ENCODE results near the gene PYGB.

PYGB gene

DNA sequence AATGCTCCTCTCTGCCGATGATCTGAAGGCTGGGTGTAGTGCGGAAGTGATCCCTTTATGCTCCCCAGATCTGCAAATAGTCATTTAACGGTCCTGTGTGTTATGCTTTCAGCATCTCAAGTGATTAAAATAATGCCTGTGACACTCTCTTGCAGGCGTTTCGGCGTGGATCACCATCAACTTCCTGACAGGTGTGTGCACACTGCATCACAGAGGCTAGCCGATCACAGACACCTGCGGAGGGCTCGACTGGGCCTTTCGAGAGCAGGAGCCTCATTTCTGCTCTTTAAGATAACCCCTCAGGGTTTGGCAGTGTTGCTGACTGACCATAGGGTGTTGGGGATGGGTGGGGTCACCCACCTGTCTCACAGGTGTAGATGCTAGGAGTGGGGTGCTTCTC lies 32.4 kb upstream of the PYGB start:
- no peak for DNase-seq (ENCODE audit: extremely low read depth in 1 of 2, low read depth in 1 of 2)

DNA sequence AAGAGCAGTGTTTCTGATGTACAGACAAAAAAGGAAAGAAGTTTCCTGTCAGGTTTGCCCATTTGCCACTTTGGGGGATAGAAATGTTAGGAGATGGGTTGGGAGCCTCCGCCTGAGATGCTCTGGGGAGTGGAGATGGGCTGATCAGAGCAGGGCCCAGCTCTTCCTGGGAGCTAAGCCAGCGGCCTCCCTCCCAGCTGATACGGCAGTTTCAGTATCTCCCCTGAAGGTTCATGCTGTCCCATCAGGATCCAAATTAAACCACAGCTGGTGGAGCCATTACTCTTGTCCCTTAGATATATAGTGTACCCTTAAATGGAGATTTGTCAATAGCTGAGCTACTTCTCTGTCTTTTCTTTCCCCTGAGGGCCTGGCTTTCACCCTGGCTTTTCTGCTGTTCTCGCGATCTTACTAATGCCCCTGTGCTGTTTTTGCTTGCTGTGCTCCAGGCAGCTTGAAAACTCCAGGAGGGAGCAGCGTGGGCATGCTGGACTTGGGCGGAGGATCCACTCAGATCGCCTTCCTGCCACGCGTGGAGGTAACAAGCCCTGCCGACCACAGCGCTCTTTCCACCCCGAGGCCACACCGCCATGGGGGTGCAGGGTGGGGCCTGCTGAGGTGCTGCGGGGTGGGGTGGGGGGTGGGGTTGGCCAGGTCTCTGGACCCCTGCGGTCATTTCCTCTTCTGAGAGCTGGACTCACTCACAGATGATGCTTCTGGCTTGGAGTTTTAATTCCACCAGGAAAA lies 31.5 kb upstream of the PYGB start:
- DNase-seq (ENCODE audit: extremely low read depth in 1 of 2, low read depth in 1 of 2), result no peak

DNA sequence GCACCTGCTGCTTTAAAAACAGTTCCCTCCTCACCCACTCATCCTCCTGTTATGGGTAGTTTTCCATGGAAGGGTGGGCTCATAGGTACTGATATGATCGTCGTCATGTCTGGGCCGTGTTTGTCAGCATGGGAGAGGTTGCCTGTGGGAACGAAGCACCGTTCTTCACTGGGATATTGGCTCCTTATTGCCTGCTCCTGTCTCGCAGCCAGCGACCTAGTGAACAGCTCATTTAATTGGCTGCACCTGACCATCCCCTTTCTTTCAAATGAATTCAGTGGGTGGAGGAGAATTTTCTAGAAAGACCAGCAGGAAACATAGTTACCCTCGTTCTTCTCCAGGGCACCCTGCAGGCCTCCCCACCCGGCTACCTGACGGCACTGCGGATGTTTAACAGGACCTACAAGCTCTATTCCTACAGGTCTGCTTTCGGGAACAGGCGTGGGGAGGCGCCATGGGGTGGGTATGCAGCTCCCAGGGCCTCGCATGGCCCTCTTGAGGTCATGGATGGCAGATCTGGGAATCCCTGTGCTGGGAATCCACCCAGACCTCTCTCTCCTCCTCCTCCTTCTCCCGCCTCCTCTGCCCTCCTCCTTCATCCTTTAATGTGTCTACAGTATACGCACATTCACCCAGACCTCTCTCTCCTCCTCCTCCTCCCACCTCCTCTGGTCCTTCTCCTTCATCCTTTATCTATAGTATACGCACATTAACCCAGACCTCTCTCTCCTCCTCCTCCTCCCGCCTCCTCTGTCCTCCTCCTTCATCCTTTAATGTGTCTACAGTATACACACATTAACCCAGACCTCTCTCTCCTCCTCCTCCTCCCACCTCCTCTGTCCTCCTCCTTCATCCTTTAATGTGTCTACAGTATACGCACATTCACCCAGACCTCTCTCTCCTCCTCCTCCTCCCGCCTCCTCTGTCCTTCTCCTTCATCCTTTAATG lies 30.4 kb upstream of the PYGB start:
- DNase-seq (ENCODE audit: extremely low read depth in 1 of 2, low read depth in 1 of 2), result no peak

DNA sequence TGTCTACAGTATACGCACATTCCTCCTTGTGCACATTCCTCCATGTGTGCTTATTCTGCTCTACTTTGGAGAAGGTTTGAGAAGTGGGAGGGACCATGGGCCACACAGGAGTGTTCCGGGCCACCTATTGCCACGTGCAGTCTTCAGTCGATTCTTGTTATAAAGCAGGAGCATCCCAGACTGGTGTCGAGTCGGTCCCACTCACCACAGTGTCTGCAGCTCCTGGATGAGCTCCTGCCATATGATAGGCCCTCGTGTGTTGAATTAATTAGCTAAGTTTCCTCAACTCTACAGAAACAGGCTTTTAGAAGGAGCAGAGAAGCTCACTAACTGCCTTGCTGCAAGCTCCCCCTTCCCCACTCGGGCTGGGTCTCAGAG lies 29.8 kb upstream of the PYGB start:
- DNase-seq (ENCODE audit: extremely low read depth in 1 of 2, low read depth in 1 of 2), result no peak

DNA sequence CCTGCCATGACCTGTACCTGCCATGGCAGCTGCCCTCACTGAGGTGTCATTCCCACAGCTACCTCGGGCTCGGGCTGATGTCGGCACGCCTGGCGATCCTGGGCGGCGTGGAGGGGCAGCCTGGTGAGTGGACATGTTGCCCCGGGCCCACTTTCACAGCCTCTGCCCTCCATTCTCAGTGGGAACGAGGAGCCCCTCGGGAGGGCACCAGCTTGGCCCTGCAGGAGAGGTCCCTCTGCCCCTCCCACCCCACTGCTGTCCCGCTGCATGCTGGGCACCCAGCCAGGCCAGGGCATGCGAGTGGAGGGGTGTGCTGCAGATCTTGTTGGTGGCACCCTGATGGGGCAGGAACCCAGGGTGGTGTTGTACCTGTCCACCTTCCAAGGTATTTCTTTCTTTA lies 29.4 kb upstream of the PYGB start:
- no peak for DNase-seq (ENCODE audit: extremely low read depth in 1 of 2, low read depth in 1 of 2)

DNA sequence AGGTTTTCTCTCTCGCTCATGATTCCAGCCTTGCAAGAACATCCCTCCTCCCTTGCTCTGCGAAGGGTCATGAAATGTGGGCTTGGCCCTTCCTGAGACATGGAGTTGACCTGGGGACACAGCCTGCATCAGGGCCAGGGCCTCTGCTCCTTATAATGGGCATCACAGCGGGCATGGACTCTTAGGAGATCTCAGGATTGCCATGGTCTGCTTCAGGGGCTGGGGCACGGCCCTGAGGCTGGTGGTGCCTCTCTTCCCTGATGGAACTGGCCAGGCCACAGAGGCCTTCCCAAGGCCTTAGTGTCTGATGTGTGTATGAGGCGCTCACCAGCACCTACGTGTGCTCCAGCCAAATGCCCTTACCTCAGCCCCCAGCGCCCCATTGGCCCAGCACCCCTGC lies 28.5 kb upstream of the PYGB start:
- no peak for DNase-seq (ENCODE audit: extremely low read depth in 1 of 2, low read depth in 1 of 2)

DNA sequence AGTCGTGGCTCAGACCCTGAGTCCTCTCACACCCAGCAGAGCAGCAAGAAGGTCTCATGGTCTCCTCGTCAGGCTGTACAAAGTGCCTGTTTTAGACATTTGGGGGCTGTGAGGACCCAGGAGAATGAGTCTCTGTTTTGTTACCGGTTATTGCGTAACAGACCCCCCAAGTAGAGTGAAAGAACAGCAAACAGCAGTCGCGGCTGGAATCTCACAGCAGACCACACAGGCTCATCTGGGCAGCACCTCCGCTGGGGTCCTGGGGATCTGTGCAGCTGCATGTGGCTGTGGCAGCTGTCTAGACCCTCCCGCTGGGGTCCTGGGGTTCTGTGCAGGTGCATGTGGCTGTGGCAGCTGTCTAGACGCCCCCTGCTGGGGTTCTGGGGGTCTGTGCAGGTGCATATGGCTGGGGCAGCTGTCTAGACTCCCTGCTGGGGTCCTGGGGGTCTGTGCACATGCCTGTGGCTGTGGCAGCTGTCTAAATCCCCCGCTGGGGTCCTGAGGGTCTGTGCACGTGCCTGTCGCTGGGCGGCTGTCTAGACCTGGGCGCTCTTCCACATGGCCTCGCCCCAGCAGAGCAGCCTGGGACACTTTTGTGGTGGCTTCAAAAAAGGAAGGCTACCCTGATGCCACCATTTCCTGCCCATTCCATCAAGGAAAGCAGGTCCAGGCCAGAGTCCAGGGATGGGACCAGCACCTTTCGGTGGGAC lies 27.7 kb upstream of the PYGB start:
- DNase-seq (ENCODE audit: extremely low read depth in 1 of 2, low read depth in 1 of 2), result no peak

DNA sequence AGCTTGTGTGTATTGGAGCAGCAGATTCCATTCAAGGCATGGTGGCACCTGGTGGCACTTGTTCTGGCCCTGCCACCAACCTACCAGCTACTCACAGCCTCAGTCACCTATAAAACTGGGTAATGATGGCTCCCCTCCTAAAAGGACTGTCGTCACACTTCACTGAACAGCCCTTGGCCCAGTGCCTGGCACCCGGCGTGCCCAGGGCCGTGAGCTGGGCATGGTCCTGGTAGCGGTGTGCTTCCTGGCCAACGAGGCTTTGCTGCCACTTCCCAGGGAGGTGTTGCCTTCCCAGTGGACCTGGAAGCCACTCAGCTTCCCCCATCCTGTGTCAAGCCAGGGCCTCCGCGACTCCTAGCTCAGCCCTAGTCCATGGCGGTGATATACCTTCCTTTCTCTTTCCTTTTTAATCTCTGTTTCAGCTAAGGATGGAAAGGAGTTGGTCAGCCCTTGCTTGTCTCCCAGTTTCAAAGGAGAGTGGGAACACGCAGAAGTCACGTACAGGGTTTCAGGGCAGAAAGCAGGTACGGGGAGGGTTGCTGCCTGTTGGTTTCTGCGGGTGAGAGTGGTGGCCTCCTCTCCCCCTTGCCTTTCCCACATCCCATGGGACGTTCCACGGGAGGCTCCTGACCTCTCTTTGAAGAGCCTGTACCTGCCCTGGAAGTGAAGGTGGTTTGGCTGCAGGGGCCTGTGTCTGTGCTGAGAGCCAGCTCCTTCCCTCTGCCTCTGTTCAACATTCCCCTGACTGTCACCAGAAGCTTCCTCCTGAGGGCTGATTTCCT lies 26.9 kb upstream of the PYGB start:
- no peak for DNase-seq (ENCODE audit: extremely low read depth in 1 of 2, low read depth in 1 of 2)

DNA sequence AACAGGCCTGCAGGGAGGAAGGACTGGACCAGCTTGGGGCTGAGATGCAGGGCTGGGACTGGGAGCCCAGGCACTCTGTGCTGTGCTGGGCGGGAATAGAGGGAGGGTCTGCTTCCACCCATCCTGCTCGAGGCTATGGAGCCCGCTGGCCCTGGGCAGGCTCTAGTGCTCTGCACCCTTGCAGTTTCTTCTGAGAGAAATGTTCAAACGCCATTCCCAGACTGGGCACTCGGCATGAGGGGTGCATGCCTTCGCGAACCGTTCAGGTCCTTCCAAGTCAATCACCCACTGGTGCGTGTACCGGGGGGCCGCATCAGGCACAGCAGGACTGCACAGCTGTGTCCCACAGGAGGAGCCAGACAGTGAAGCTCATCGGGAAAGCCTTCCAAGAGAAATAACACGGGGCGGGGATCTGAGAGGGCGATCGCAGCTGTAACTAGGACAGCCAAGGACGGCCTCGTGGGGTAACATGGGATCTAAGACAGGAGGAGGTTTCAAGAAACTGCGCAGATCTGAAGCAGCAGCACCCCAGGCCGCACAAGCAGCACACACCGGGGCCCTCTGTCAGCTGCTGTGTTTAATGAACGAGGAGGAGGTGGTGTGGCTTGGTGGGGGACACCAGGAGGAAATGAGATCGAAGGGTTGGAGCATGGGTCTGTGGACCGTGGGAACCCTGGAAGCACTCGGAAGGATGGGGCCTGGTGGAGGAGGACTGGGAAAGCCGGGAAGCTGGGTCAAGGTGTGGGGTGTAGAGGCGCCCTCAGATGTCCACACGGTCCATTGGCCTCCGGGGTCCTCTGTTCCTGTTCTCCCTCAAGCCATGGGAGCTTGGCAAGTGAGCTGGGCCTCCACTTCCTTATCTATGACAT lies 26.1 kb upstream of the PYGB start:
- DNase-seq (ENCODE audit: extremely low read depth in 1 of 2, low read depth in 1 of 2), result no peak

DNA sequence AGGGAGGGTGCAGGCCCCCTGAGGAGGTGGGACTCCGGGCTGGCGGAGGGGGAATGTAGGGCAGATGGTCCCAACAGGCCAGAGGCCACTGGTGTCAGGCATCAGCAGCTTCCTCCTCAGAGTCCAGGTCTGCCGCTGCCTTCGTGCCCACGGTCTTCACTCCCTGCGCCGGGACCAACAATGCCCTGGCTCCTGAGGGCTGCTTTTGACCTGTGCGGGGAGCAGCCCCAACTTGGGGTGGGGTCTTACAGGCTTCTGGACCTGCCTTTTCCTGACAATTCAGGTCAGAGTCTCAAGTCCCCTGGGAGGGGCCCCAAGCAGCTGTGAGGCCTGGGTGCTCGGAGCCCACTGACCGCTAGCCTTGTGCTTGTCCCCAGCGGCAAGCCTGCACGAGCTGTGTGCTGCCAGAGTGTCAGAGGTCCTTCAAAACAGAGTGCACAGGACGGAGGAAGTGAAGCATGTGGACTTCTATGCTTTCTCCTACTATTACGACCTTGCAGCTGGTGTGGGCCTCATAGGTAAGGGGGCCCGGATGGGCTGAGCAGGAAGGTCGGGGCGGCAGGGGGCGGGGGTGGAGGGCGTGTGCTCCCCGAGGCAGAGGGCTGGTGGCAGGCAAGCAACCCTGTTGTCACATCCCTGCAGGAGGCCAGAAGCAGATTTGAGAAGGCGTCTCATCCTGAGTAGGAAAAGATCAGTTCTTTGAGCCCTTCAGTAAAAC lies 25.3 kb upstream of the PYGB start:
- DNase-seq (ENCODE audit: extremely low read depth in 1 of 2, low read depth in 1 of 2), result no peak

DNA sequence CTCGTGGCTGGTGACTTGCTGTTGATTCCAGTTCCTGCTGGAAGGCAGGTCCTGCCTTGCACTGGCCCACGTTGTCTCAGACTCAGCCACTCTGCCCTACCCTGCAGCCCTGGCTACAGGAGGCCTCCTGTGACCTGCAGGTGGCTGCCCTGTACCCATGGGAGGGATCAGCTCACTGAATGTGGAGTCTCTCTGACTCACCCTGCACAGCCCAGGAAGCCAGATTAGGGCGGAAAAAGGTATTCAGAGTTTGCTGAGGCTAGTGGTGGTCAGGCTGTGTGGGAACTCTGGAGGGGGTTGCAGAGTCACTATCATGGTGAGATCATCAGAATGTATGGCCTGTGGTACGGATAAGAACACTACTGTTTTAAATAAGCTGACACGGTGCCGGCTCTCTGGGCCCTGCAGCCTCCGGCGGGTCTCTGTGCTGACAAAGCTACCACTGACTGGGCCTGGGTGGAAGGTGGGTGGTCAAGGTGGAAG lies 24.7 kb upstream of the PYGB start:
- peak; percentile 45 to 74 for DNase-seq (ENCODE audit: extremely low read depth in 1 of 2, low read depth in 1 of 2)

DNA sequence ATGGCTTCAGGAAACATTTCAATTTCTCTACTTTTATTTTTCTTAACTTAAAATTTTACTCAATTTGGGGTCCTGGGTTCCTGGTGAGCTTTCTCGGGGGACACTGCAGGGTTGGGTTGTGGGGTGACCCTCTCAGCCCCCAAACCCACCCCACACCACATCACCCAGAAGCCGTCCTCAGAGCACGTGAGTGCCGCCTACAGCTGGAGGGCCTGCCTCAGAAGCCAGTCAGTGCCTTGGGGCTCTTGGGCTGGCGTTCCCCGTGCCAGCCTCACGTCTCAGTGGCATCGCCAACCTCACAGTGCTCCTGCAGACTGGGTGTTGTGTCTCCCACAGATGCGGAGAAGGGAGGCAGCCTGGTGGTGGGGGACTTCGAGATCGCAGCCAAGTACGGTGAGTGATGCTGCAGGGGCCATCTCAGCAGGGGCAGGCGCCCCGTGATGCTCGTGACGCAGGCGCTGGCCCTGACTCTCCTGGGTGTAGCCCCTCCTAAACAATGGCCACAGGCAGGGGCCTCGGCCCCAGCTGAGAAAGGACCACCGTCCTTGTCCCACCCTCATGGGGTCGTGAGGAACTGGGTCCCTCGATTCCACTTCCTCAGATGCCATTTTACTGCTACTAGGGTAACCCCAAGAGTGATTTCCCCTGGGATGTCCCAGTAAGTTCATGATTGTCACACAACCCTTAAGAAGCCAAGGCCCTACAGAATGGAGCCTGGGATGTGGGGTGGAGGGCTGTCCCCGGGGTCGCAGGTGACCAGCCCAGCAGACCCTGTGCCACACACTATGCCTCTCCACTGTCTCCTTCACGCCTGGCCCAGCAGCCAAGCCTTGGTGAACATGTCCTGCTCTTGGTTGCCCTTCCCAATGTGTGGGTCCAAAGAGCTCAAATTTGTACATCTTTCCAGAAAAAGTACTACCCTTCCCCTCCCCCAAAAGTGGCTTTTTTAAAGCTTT lies 23.8 kb upstream of the PYGB start:
- DNase-seq (ENCODE audit: extremely low read depth in 1 of 2, low read depth in 1 of 2), result no peak

DNA sequence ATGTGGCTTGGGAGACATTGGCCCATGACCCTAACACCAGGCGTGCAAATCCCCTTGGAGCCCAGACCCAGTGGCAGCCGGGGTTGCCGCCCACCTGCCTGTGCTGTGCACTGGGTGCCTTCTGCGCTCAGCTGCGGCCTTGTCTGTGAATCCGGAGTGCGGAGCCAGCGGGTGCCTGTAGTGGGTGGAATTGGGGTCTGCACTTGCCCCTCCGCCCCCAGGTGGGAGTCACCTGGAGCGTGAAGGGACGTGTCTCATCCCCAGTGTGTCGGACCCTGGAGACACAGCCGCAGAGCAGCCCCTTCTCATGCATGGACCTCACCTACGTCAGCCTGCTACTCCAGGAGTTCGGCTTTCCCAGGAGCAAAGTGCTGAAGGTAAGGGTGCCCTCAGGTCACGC lies 22.9 kb upstream of the PYGB start:
- no peak for DNase-seq (ENCODE audit: extremely low read depth in 1 of 2, low read depth in 1 of 2)

DNA sequence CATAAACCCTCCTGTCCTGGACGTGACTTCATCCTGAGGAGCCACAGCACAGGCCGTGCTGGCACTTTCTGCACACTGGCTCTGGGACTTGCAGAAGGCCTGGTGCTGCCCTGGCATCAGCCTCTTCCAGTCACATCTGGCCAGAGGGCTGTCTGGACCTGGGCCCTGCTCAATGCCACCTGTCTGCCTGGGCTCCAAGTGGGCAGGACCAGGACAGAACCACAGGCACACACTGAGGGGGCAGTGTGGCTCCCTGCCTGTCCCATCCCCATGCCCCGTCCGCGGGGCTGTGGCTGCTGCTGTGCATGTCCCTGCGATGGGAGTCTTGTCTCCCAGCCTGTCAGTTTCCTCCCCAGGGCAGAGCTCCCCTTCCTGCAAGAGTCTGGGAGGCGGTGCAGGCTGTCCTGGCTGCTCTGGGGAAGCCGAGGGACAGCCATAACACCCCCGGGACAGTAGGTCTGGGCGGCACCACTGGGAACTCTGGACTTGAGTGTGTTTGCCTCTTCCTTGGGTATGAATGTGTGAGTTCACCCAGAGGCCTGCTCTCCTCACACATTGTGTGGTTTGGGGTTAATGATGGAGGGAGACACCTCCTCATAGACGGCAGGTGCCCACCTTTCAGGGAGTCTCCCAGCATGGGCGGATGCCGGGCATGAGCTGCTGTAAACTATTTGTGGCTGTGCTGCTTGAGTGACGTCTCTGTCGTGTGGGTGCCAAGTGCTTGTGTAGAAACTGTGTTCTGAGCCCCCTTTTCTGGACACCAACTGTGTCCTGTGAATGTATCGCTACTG lies 22.0 kb upstream of the PYGB start:
- DNase-seq (ENCODE audit: extremely low read depth in 1 of 2, low read depth in 1 of 2), result no peak

DNA sequence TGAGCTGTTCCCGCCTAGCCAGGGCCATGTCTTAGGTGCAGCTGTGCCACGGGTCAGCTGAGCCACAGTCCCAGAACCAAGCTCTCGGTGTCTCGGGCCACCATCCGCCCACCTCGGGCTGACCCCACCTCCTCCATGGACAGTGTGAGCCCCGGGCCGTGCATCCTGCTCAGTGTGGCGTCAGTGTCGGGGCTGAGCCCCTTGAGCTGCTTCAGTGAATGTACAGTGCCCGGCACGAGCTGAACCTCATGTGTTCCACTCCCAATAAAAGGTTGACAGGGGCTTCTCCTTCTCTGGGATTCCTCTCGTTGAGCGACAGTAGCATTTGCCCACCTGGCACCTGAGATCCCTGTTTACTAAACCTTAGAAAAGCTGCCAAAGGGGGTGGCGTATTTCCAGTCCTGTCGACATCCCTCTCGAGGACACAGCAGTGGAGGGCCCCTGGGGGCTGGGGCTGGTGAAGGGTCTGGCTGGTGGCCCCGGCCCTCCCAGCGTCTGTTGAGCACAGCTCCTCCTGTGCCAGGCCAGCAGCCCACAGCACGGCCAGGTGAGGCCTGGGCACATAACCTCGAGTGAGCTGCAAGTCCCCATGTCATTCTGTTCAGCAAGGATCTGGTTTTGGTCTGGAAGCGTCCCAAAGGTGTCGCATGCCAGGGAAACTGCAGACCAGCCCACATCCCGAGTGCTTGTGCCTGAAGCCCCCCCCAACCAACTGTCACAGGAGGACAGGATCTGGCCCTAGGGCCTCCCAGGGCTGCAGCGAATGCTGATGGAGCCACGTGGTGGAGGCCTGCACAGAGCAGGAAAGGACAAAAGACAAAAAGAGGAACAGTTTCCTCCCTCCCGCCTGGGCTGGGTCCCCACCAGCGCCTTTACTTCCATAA lies 21.2 kb upstream of the PYGB start:
- DNase-seq (ENCODE audit: extremely low read depth in 1 of 2, low read depth in 1 of 2), result no peak

DNA sequence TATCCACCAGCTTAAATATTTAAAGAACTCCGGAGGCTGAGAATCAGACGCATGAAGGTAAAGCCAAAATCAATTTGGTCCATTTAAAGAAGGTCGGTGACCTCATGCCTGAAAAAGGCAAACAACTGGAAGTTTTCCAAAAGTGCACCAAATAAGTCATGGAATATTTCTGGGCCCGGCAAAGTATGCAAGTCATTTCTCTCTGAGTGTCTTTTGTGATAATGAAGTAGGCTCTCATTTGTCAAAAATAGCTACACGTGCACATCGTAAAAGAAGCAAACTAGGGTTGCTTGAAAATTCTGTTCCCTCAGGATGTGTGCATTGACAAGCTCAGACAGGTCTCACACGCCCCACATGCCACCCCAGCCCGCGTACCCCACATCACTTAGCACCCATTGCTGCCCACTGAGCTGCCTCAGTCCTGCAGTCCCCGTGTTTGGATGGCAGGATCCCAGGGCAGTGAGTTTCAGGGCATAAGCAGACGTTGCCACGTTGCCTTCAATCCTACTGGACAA lies 20.5 kb upstream of the PYGB start:
- DNase-seq (ENCODE audit: extremely low read depth in 1 of 2, low read depth in 1 of 2), result no peak

Measured in stimulated activated CD8-positive, alpha-beta memory T cell treated with anti-CD3 and anti-CD28 coated beads, Interleukin-7, amount 100 ng/mL, for 48 hours (primary cell).